ENCODE data around the gene PPA2. TPM values are rescaled to one million over a fixed set of nuclear protein-coding genes. Genes with fewer than 3 reads are reported as not detected.
"Not testable (repeated sequence)": the region's sequence is repeated elsewhere in the genome, so short reads cannot be mapped to it uniquely, and the experiment has no call there.

Gene PPA2
- total RNA-seq, 1 experiment from 2014 or later, result 86.6 TPM

DNA sequence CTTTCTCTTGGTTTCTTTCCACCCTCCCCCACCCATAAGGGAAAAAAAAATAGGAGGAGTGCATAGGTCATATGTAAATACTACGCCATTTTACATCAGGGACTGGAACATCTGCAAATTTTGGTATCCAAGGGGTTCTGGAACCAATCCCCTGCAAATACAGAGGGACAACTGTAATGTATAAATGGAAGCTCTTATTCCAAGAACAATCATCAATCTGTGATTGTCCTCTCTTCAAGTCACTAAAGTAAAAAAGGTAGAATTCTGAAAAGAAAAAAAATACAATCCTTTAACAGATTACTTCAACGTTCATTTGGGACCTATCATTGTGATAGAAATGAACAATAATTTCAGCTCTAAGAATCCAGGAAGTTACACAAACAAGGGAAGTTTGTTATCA is 13.6 kb downstream of the PPA2 start:
- BruUV-seq (replicated peaks), result no TSS peak
- no peak overlapping the region for H3K27ac Mint-ChIP-seq (ENCODE audit: unreplicated experiment)
- peaks cover 4% of the 10 kb centered on the region for H3K36me3 Mint-ChIP-seq (ENCODE audit: insufficient read depth, unreplicated experiment)
- intact Hi-C loops (cut with micrococcal nuclease; ENCODE audit: unreplicated experiment), result no loop called here
- H3K4me3 Mint-ChIP-seq (ENCODE audit: low read depth, unreplicated experiment), result no peak overlapping the region
- CTCF ChIA-PET, result no interaction called here
- no peaks in the 10 kb centered on the region for H3K27me3 Mint-ChIP-seq (ENCODE audit: unreplicated experiment)
- TF ChIP-seq, protein P1, sequence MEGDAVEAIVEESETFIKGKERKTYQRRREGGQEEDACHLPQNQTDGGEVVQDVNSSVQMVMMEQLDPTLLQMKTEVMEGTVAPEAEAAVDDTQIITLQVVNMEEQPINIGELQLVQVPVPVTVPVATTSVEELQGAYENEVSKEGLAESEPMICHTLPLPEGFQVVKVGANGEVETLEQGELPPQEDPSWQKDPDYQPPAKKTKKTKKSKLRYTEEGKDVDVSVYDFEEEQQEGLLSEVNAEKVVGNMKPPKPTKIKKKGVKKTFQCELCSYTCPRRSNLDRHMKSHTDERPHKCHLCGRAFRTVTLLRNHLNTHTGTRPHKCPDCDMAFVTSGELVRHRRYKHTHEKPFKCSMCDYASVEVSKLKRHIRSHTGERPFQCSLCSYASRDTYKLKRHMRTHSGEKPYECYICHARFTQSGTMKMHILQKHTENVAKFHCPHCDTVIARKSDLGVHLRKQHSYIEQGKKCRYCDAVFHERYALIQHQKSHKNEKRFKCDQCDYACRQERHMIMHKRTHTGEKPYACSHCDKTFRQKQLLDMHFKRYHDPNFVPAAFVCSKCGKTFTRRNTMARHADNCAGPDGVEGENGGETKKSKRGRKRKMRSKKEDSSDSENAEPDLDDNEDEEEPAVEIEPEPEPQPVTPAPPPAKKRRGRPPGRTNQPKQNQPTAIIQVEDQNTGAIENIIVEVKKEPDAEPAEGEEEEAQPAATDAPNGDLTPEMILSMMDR (IDR thresholded peaks at IDR 0.05; ENCODE audit: unreplicated experiment), result no peak
- no peak for DNase-seq
- no peaks in the 10 kb centered on the region for H3K9me3 Mint-ChIP-seq (ENCODE audit: low read depth, unreplicated experiment)
- peaks cover 6% of the 10 kb centered on the region for H3K4me1 Mint-ChIP-seq (ENCODE audit: low read depth, unreplicated experiment)

DNA sequence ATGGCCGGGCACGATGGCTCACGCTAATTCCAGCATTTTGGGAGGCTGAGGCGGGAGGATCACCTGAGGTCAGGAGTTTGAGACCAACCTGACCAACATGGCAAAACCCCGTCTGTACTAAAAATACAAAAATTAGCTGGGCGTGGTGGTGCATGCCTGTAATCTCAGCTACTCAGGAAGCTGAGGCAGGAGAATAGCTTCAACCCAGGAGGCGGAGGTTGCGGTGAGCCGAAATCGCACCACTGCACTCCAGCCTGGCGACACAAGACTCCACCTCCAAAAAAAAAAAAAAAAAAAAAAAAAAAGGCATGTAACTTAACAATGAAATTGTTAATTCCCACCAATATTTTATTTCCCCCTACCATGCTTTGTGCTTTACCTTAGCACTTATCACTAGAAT is 15.3 kb downstream of the PPA2 start:
- H3K27me3 Mint-ChIP-seq (ENCODE audit: unreplicated experiment); BruUV-seq (replicated peaks); CTCF ChIA-PET; H3K4me1 Mint-ChIP-seq (ENCODE audit: low read depth, unreplicated experiment); intact Hi-C loops (cut with micrococcal nuclease; ENCODE audit: unreplicated experiment); H3K9me3 Mint-ChIP-seq (ENCODE audit: low read depth, unreplicated experiment); H3K4me3 Mint-ChIP-seq (ENCODE audit: low read depth, unreplicated experiment); DNase-seq; H3K27ac Mint-ChIP-seq (ENCODE audit: unreplicated experiment); H3K36me3 Mint-ChIP-seq (ENCODE audit: insufficient read depth, unreplicated experiment): not testable (repeated sequence)

DNA sequence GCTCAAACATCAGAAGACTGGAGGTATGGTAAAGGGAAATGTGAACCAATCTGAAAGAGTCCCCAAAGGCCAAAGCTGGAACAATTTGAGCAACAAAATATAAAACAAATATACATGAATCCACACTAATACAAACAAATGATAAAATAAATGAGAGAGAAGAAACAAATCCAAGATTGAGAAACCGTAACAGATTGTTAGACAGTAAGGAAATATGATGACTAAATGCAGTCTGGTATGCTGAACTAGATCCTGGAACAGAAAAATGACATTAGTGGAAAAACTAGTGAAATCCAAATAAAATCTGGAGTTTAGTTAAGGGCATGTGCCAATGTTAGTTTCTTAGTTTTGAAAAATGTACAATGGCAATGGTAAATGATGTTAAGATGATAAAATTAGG is 15.9 kb downstream of the PPA2 start:
- TF ChIP-seq, protein P1 (IDR thresholded peaks at IDR 0.05; ENCODE audit: unreplicated experiment), result no peak
- H3K36me3 Mint-ChIP-seq (ENCODE audit: insufficient read depth, unreplicated experiment), result peaks cover 9% of the 10 kb centered on the region
- DNase-seq, result no peak
- H3K4me3 Mint-ChIP-seq (ENCODE audit: low read depth, unreplicated experiment), result no peak overlapping the region
- intact Hi-C loops (cut with micrococcal nuclease; ENCODE audit: unreplicated experiment), result no loop called here
- no peaks in the 10 kb centered on the region for H3K9me3 Mint-ChIP-seq (ENCODE audit: low read depth, unreplicated experiment)
- no peak overlapping the region for H3K27ac Mint-ChIP-seq (ENCODE audit: unreplicated experiment)
- H3K4me1 Mint-ChIP-seq (ENCODE audit: low read depth, unreplicated experiment), result peaks cover 6% of the 10 kb centered on the region
- BruUV-seq (replicated peaks), result no TSS peak
- no peaks in the 10 kb centered on the region for H3K27me3 Mint-ChIP-seq (ENCODE audit: unreplicated experiment)
- CTCF ChIA-PET, result no interaction called here

DNA sequence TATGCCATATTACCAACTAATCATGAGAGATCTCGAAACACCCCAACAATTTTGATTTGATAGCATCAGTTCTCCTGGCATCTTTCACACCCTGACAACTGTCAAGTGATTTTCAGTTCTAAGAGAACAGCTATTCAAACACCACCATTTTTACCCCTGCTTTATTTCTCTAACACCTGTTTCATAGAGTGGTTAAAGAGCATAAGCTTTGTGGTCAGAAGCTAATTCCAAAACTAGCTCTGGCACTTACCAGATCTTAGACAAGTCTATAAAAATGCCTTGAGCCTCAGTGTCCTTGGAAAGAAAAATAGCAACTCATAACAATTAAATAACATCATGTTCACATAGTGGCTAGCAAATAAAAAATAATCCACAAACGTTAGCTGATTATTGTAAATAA is 17.9 kb downstream of the PPA2 start:
- no peak overlapping the region for H3K27ac Mint-ChIP-seq (ENCODE audit: unreplicated experiment)
- no peaks in the 10 kb centered on the region for H3K27me3 Mint-ChIP-seq (ENCODE audit: unreplicated experiment)
- no peak overlapping the region for H3K4me3 Mint-ChIP-seq (ENCODE audit: low read depth, unreplicated experiment)
- intact Hi-C loops (cut with micrococcal nuclease; ENCODE audit: unreplicated experiment), result no loop called here
- CTCF ChIA-PET, result no interaction called here
- H3K9me3 Mint-ChIP-seq (ENCODE audit: low read depth, unreplicated experiment), result no peaks in the 10 kb centered on the region
- H3K4me1 Mint-ChIP-seq (ENCODE audit: low read depth, unreplicated experiment), result no peaks in the 10 kb centered on the region
- no peak for DNase-seq
- BruUV-seq (replicated peaks), result no TSS peak
- TF ChIP-seq, protein P1 (IDR thresholded peaks at IDR 0.05; ENCODE audit: unreplicated experiment), result no peak
- H3K36me3 Mint-ChIP-seq (ENCODE audit: insufficient read depth, unreplicated experiment), result peaks cover 9% of the 10 kb centered on the region

DNA sequence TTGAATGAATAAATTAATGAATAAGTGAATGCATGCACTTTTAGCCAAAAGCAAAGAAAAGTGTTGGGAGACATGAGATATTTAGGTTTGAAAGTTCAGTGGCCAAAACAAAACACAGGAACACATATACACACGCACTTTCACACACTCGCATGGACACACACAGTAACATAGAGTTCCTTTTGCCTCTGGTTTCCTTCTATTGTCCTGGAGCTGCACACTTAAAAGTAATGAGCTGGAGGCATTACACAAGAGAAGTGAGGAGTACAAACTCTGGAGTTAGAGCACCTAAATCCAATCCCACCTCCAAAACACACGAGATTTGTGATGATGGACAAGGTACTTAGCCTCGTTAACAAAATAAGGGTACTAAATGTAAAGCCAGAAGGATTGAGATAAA is 18.7 kb downstream of the PPA2 start:
- Mint-ChIP-seq H3K4me1 (ENCODE audit: low read depth, unreplicated experiment) (no peaks in the 10 kb centered on the region), H3K27ac (ENCODE audit: unreplicated experiment) (no peak overlapping the region), H3K9me3 (ENCODE audit: low read depth, unreplicated experiment) (no peaks in the 10 kb centered on the region), H3K4me3 (ENCODE audit: low read depth, unreplicated experiment) (no peak overlapping the region), H3K27me3 (ENCODE audit: unreplicated experiment) (no peaks in the 10 kb centered on the region), H3K36me3 (ENCODE audit: insufficient read depth, unreplicated experiment) (peaks cover 9% of the 10 kb centered on the region)
- DNase-seq, result no peak
- BruUV-seq (replicated peaks), result no TSS peak
- TF ChIP-seq, protein P1 (IDR thresholded peaks at IDR 0.05; ENCODE audit: unreplicated experiment), result no peak
- CTCF ChIA-PET, result no interaction called here
- intact Hi-C loops (cut with micrococcal nuclease; ENCODE audit: unreplicated experiment), result no loop called here

Measured in Calu3 (cell line).